ENCODE measurements around the gene CCDC170.
"Not testable (repeated sequence)": the region's sequence is repeated elsewhere in the genome, so short reads cannot be mapped to it uniquely, and the experiment has no call there.

Gene CCDC170

GRCh38 chr6:151488226-151488625 lies 5.6 kb upstream of the CCDC170 start:
- in situ Hi-C loops (cut with HindIII; ENCODE audit: low pct_ligation_motif_present, low pct_unique_long_range_greater_than_20kb, low sequenced_read_pairs), result no loop called here
- DNase-seq, result no peak

DNA sequence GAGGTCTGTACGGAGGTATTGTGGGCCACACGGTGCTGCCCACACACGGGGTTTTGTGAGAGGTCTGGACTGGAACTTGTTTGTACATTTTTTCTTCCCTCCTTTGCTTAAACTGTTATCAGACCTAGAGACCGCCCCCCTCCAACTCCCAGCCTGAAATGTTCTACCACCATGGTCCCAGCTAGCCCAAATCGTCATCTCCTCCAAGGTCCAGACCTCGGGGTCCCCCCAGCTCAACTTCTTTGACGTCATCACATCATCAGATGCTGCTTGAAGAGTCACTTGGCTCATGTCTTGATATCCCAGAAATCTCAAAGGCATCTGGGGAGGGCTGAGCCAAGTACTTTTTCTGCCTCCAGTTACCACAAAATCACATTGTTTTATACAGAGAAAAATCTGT lies 2.8 kb upstream of the CCDC170 start:
- in situ Hi-C loops (cut with HindIII; ENCODE audit: low pct_ligation_motif_present, low pct_unique_long_range_greater_than_20kb, low sequenced_read_pairs), result no loop called here
- DNase-seq, result no peak

DNA sequence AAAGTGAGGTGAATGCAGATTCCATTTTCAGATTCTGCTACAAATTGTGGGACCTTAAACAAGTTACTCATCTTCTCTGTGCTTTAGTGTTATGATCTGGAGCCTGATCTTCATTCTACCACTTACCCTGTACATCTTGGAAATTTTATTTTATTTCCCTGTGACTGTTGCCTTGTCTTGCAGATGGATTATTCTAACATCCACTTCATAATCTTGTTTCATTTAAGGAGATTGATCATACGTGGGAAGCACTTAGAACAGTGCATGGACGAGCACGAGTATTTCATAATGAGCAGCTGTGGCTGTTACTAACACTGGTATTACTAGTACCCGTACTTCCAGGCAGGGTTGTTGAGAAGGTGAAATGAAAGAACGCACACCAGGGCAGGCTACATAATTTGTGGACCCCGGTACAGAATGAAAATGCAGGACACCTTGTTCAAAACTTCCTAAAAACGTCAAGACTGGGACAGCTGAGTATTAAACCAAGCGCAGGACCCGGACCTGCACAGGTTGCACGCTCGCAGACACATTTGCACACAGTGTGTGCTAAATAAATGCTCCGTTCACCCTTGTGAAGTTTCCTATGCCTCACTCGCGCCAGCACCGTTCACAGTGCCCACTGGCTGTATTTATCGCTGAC lies 535 bp upstream of the CCDC170 start:
- in situ Hi-C loops (cut with HindIII; ENCODE audit: low pct_ligation_motif_present, low pct_unique_long_range_greater_than_20kb, low sequenced_read_pairs), result no loop called here
- no peak for DNase-seq

- DNase-seq, result peak; percentile 51
- in situ Hi-C loops (cut with HindIII; ENCODE audit: low pct_ligation_motif_present, low pct_unique_long_range_greater_than_20kb, low sequenced_read_pairs), result no loop called here
Observed at GRCh38 chr6:151494235-151494935, 568 bp downstream of the CCDC170 start.

DNA sequence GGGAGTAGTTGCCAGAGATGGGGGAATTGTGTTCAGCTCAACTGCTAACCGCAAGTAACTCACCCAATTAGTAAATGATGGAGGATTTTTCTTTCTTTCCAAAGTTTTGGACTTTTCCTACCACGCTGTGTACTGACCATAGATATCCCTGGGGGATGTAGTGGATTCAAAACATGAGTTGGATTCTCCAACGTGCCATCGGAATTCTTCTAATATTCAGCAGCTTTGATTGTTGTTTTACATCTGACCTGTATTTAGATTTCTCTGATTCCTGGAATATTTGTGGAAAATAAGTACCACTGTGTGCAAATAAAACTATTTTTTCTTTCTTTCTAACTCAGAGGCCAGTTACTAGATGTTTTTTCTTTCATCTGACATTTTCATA lies 1.1 kb downstream of the CCDC170 start:
- in situ Hi-C loops (cut with HindIII; ENCODE audit: low pct_ligation_motif_present, low pct_unique_long_range_greater_than_20kb, low sequenced_read_pairs), result no loop called here

GRCh38 chr6:151495380-151495779 lies 1.6 kb downstream of the CCDC170 start:
- in situ Hi-C loops (cut with HindIII; ENCODE audit: low pct_ligation_motif_present, low pct_unique_long_range_greater_than_20kb, low sequenced_read_pairs), result no loop called here
- no peak for DNase-seq

More for the DNA sequence above, 1.1 kb downstream of the CCDC170 start:
- DNase-seq, result no peak

GRCh38 chr6:151497905-151498304 lies 4.1 kb downstream of the CCDC170 start:
- in situ Hi-C loops (cut with HindIII; ENCODE audit: low pct_ligation_motif_present, low pct_unique_long_range_greater_than_20kb, low sequenced_read_pairs), result no loop called here
- no peak for DNase-seq

- no peak for DNase-seq
- in situ Hi-C loops (cut with HindIII; ENCODE audit: low pct_ligation_motif_present, low pct_unique_long_range_greater_than_20kb, low sequenced_read_pairs), result no loop called here
Observed at GRCh38 chr6:151498327-151498726, 4.5 kb downstream of the CCDC170 start.

DNA sequence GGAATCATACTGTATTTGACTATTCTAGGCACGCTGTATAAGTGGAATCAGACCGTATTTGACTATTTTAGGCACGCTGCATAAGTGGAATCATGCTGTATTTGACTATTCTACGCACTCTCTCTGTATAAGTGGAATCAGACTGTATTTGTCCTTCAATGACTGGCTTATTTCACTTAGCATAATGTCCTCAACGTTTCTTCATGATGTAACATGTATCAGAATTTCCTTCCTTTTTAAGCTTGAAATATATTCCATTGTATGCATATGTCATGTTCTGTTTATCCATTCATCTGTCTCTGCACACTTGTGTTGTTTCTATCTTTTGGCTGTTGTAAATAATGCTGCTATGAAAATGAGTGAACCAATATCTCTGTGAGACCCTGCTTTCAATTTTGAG lies 5.7 kb downstream of the CCDC170 start:
- DNase-seq, result no peak
- in situ Hi-C loops (cut with HindIII; ENCODE audit: low pct_ligation_motif_present, low pct_unique_long_range_greater_than_20kb, low sequenced_read_pairs), result no loop called here

DNA sequence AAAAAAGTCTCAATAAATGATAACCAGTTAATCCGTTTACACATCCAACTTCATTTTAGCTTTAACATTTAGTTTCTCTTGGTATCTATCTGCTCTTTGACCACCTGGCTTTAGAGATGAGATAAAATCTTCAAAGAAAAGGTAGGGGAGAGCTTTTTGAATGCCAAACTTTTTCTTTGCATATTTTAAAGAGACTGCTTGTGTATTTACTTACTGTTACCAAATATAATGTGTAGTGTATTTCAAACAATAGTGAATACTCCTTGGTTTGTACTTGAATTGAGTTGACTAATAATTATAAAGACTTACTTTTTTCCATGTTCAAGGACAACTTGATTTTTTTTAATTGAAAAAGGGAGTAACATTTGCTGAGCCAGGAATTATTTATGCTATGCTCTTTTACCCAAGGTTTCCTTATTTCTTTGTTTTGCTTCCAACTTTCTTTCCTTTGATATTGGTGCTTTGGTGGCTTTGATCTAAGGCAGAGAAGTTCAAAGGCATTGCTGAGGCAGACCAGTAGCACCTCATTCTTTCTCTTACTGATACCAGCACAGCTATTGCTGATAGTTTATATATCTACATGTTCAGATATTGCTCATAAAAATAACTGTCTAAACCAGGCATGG lies 7.8 kb downstream of the CCDC170 start:
- DNase-seq, result no peak
- in situ Hi-C loops (cut with HindIII; ENCODE audit: low pct_ligation_motif_present, low pct_unique_long_range_greater_than_20kb, low sequenced_read_pairs), result no loop called here

DNA sequence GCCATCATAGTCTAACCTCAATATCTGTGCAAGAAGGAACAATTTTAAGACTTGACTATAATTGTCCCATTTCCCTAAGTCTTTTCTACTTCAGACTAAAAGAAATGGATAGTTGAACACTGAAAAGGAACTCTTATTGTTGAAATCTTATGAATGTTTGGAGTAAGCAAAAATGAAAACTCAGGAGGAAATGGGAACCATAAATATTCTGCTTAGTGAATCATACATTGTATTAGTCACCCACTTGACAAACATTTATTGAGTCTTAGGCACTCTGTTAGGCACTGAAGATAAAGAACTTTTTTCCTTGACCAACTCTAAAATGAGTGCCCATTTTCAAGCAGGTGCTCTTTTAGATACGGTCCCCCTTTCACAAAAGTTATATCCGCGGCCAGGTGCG lies 8.7 kb downstream of the CCDC170 start:
- in situ Hi-C loops (cut with HindIII; ENCODE audit: low pct_ligation_motif_present, low pct_unique_long_range_greater_than_20kb, low sequenced_read_pairs), result no loop called here
- DNase-seq, result peak; percentile 43

DNA sequence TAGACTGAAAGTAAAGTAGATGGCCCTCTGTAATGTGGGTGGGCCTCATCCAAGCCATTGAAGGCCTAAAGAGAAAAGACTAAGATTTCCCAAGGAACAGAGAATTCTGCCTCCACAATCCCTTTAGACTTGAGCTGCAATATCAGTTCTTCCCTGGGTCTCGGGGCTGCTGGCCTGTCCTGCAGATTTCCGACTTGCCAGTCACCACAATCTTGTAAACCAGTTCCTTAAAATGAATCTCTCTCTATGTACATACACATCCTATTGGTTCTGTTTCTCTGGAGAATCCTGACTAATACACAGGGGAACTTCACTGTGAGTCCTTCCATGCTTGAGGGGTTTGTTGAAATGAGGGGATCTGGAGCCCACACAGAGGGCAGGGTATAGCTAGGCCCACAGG lies 12.9 kb downstream of the CCDC170 start:
- in situ Hi-C loops (cut with HindIII; ENCODE audit: low pct_ligation_motif_present, low pct_unique_long_range_greater_than_20kb, low sequenced_read_pairs), result no loop called here
- no peak for DNase-seq

DNA sequence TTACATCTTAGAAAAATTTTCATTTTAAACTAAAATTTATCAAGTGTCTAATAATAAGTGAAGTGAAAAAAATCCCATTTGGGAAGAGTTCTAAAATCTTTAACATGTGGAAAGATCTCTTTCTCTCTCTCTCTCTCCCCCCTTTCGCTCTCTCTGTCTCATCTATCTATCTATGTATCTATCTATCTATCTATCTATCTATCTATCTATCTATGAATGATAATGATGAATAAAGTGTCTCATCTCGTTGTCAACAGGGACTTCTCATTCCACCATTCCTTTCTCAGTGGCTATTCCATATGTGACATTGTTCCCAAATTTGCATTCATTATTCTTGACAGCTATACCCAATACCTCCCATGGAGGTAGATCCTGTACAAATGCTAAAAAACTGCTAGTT lies 15.2 kb downstream of the CCDC170 start:
- in situ Hi-C loops (cut with HindIII; ENCODE audit: low pct_ligation_motif_present, low pct_unique_long_range_greater_than_20kb, low sequenced_read_pairs), result no loop called here
- DNase-seq, result no peak

DNA sequence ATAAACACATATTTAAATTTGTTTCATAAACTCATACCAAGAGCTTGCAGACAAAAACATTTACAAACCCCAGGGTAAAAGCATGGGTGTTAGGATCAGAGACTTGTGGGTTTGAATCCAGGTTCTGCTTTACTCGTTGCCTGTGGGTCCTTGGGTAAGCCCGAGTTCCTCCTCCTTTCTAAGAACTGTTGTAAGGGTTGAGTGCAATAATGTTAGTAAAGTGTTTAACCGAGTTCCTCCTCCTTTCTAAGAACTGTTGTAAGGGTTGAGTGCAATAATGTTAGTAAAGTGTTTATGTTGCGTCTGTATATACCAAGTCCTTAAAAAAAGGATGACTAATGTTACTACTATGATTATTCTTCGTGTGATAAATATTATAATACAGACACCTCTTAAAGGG lies 18.7 kb downstream of the CCDC170 start:
- no peak for DNase-seq
- in situ Hi-C loops (cut with HindIII; ENCODE audit: low pct_ligation_motif_present, low pct_unique_long_range_greater_than_20kb, low sequenced_read_pairs), result no loop called here

GRCh38 chr6:151514000-151514730 lies 20.3 kb downstream of the CCDC170 start:
- no peak for DNase-seq
- in situ Hi-C loops (cut with HindIII; ENCODE audit: low pct_ligation_motif_present, low pct_unique_long_range_greater_than_20kb, low sequenced_read_pairs), result no loop called here

DNA sequence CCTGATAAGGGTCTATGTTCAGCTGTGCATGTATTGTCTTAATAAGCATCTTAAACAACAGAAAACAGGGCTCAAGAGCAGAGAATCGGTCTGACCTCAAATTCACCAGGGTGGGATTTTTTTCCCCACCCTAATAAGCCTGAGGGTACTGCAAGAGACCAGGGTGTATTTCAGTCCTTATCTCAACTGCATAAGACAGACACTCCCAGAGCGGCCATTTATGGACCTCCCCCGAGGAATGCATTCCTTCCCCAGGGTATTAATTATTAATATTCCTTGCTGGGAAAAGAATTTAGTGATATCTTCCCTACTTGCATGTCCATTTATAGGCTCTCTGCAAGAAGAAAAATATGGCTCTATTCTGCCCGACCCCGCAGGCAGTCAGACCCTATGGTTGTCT lies 25.2 kb downstream of the CCDC170 start:
- DNase-seq; in situ Hi-C loops (cut with HindIII; ENCODE audit: low pct_ligation_motif_present, low pct_unique_long_range_greater_than_20kb, low sequenced_read_pairs): not testable (repeated sequence)

DNA sequence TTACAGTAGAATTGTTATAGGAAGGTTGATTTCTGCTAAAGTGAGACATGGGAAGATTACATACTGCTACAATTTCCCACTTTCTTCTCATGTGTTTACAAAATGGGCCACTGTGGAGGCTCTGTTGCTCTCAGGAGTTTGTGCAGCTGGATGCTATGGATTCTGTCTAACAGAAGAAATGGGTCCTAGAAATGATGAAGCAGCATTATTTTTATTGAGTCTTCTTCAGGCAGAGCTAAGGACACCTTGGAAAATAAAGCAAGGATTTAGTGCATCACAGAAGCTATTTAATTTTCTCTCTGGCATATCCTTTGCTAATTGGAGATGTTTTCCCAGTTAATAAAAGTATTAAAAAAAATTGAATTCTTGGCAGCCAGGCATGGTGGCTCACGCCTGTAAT lies 29.2 kb downstream of the CCDC170 start:
- in situ Hi-C loops (cut with HindIII; ENCODE audit: low pct_ligation_motif_present, low pct_unique_long_range_greater_than_20kb, low sequenced_read_pairs), result no loop called here

GRCh38 chr6:151524059-151524458 lies 30.2 kb downstream of the CCDC170 start:
- DNase-seq, result no peak
- in situ Hi-C loops (cut with HindIII; ENCODE audit: low pct_ligation_motif_present, low pct_unique_long_range_greater_than_20kb, low sequenced_read_pairs), result no loop called here

More for the DNA sequence above, 29.2 kb downstream of the CCDC170 start:
- no peak for DNase-seq

GRCh38 chr6:151534576-151534975 lies 40.8 kb downstream of the CCDC170 start:
- DNase-seq, result no peak
- in situ Hi-C loops (cut with HindIII; ENCODE audit: low pct_ligation_motif_present, low pct_unique_long_range_greater_than_20kb, low sequenced_read_pairs), result no loop called here

Measured in ACHN (cell line).